Measurements from ENCODE around the gene METRNL.

Gene METRNL

GRCh38 chr17:83094291-83094690, 14.9 kb downstream of the METRNL start:
- Histone ChIP-seq H3K9me3 (ENCODE audit: control insufficient read depth, insufficient read depth, low read length) (no peaks in the 10 kb centered on the region), H3K9ac (ENCODE audit: low read depth, low read length) (no peak overlapping the region), H3K36me3 (ENCODE audit: insufficient read depth, low read length) (peaks cover 4% of the 10 kb centered on the region), H3K4me1 (ENCODE audit: insufficient read depth, low read length) (peaks cover 10% of the 10 kb centered on the region; the same call in 1 of the 2 replicates)

- Histone ChIP-seq H3K36me3 (ENCODE audit: insufficient read depth, low read length) (peaks cover 4% of the 10 kb centered on the region), H3K9ac (ENCODE audit: low read depth, low read length) (no peak overlapping the region), H3K4me1 (ENCODE audit: insufficient read depth, low read length) (peaks cover 16% of the 10 kb centered on the region; the same call in 1 of the 2 replicates), H3K9me3 (ENCODE audit: control insufficient read depth, insufficient read depth, low read length) (no peaks in the 10 kb centered on the region)
Measured at GRCh38 chr17:83095016-83095415, 15.6 kb downstream of the METRNL start.

- peaks cover 19% of the 10 kb centered on the region; the same call in 1 of the 2 replicates for H3K4me1 ChIP-seq (ENCODE audit: insufficient read depth, low read length)
- no peak overlapping the region for H3K9ac ChIP-seq (ENCODE audit: low read depth, low read length)
- H3K9me3 ChIP-seq (ENCODE audit: control insufficient read depth, insufficient read depth, low read length) = no peaks in the 10 kb centered on the region
- peaks cover 4% of the 10 kb centered on the region for H3K36me3 ChIP-seq (ENCODE audit: insufficient read depth, low read length)
Measured at GRCh38 chr17:83096401-83097224, 17.2 kb downstream of the METRNL start.

DNA sequence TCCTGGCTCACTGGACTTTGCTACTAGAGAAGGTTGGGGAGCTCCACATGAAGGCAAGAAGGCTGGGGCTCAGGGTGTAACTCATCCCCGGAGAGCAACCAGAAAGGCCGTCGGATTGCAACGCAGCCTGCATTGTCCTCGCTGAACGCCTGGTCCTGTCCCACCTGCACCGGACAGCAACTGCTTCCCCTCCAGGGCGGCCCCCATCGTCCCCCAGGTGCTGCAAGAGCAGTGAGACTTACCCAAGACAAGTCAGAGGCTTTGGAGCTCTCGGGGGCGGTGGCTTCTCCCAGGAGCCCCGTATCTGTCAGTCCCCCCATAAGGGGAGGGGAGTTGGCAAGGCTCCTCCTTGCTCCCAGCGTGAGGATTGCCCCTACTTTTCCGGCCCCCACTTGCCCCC, 18.4 kb downstream of the METRNL start:
- peaks cover 4% of the 10 kb centered on the region for H3K36me3 ChIP-seq (ENCODE audit: insufficient read depth, low read length)
- H3K9me3 ChIP-seq (ENCODE audit: control insufficient read depth, insufficient read depth, low read length) = no peaks in the 10 kb centered on the region
- peaks cover 19% of the 10 kb centered on the region; the same call in 1 of the 2 replicates for H3K4me1 ChIP-seq (ENCODE audit: insufficient read depth, low read length)
- H3K9ac ChIP-seq (ENCODE audit: low read depth, low read length) = no peak overlapping the region

- Histone ChIP-seq H3K36me3 (ENCODE audit: insufficient read depth, low read length) (peaks cover 4% of the 10 kb centered on the region), H3K9me3 (ENCODE audit: control insufficient read depth, insufficient read depth, low read length) (no peaks in the 10 kb centered on the region), H3K9ac (ENCODE audit: low read depth, low read length) (no peak overlapping the region), H3K4me1 (ENCODE audit: insufficient read depth, low read length) (peaks cover 19% of the 10 kb centered on the region; the same call in 1 of the 2 replicates)
Measured at GRCh38 chr17:83098241-83099085, 19.1 kb downstream of the METRNL start.

GRCh38 chr17:83099086-83099555, 19.7 kb downstream of the METRNL start:
- H3K9ac ChIP-seq (ENCODE audit: low read depth, low read length) = no peak overlapping the region; the same call in 1 of the 2 replicates

DNA sequence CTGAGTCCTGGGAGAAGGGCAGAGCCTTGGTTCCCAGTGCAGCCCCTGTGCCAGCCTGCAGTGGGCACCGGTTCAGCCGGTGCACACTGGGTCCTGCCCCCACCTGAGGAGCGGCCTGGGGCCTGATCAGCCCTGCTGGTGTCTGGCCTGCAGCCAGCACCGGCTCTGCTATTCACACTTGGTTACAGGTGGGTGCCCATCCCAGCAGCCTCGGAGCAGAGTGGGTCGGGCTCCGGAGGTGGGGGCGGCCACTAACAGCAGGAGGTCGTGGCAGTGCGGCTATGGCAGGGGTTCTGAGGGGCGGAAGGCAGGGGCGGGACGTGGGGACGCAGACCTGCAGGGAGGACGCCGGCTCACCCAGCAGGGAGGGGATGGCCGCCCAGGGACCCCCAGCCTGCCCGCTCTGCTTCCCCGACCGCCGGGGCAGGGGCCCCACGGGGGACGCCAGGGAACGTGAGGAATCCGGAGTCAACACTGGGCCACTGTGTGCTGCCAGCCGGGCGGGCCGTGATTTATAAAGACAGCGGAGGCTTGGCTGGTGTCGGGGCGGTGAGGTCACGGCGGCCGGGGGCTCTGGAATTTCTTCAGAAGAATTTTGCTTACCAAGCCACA, 20.3 kb downstream of the METRNL start:
- Histone ChIP-seq H3K36me3 (ENCODE audit: insufficient read depth, low read length) (peaks cover 4% of the 10 kb centered on the region), H3K4me1 (ENCODE audit: insufficient read depth, low read length) (peaks cover 19% of the 10 kb centered on the region; the same call in 1 of the 2 replicates), H3K9ac (ENCODE audit: low read depth, low read length) (peak overlapping the region; percentile 36), H3K9me3 (ENCODE audit: control insufficient read depth, insufficient read depth, low read length) (no peaks in the 10 kb centered on the region)

More at GRCh38 chr17:83099086-83099555, 19.7 kb downstream of the METRNL start:
- Histone ChIP-seq H3K9me3 (ENCODE audit: control insufficient read depth, insufficient read depth, low read length) (no peaks in the 10 kb centered on the region), H3K36me3 (ENCODE audit: insufficient read depth, low read length) (peaks cover 4% of the 10 kb centered on the region), H3K4me1 (ENCODE audit: insufficient read depth, low read length) (peaks cover 19% of the 10 kb centered on the region; the same call in 1 of the 2 replicates)

- H3K36me3 ChIP-seq (ENCODE audit: insufficient read depth, low read length) = peaks cover 4% of the 10 kb centered on the region
- H3K9ac ChIP-seq (ENCODE audit: low read depth, low read length) = no peak overlapping the region; the same call in 1 of the 2 replicates
- H3K9me3 ChIP-seq (ENCODE audit: control insufficient read depth, insufficient read depth, low read length) = no peaks in the 10 kb centered on the region
- H3K4me1 ChIP-seq (ENCODE audit: insufficient read depth, low read length) = peaks cover 19% of the 10 kb centered on the region; the same call in 1 of the 2 replicates
Measured at GRCh38 chr17:83100220-83100852, 20.9 kb downstream of the METRNL start.

GRCh38 chr17:83100853-83101391, 21.5 kb downstream of the METRNL start:
- peaks cover 19% of the 10 kb centered on the region; the same call in 1 of the 2 replicates for H3K4me1 ChIP-seq (ENCODE audit: insufficient read depth, low read length)
- H3K9ac ChIP-seq (ENCODE audit: low read depth, low read length) = no peak overlapping the region

GRCh38 chr17:83101805-83102480, 22.5 kb downstream of the METRNL start:
- peaks cover 19% of the 10 kb centered on the region; the same call in 1 of the 2 replicates for H3K4me1 ChIP-seq (ENCODE audit: insufficient read depth, low read length)
- H3K36me3 ChIP-seq (ENCODE audit: insufficient read depth, low read length) = no peaks in the 10 kb centered on the region
- no peak overlapping the region for H3K9ac ChIP-seq (ENCODE audit: low read depth, low read length)
- H3K9me3 ChIP-seq (ENCODE audit: control insufficient read depth, insufficient read depth, low read length) = no peaks in the 10 kb centered on the region

More at GRCh38 chr17:83100853-83101391, 21.5 kb downstream of the METRNL start:
- no peaks in the 10 kb centered on the region for H3K9me3 ChIP-seq (ENCODE audit: control insufficient read depth, insufficient read depth, low read length)
- H3K36me3 ChIP-seq (ENCODE audit: insufficient read depth, low read length) = peaks cover 1% of the 10 kb centered on the region

DNA sequence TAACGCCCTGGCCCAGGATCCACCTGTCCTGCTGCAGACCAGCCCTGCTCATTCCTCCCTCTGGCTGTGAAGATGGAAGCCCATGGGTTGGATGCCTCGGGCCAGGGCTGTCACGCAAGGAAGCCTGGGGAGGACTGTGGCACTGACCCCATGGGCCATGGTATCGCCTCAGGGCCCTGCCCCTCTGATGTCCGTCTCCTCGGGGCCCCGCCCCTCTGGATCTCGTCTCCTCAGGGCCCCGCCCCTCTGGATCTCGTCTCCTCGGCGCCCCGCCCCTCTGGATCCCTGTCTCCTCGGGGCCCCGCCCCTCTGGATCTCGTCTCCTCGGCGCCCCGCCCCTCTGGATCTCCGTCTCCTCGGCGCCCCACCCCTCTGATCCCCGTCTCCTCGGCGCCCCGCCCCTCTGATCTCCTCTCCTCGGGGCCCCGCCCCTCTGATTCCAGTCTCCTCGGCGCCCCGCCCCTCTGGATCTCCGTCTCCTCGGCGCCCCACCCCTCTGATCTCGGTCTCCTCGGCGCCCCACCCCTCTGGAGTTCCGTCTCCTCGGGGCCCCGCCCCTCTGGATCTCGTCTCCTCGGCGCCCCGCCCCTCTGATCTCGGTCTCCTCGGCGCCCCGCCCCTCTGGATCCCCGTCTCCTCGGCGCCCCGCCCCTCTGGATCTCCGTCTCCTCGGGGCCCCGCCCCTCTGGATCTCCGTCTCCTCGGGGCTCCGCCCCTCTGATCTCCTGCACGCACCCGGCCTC, 24.0 kb downstream of the METRNL start:
- Histone ChIP-seq H3K9me3 (ENCODE audit: control insufficient read depth, insufficient read depth, low read length) (no peaks in the 10 kb centered on the region), H3K4me1 (ENCODE audit: insufficient read depth, low read length) (peaks cover 14% of the 10 kb centered on the region; the same call in 1 of the 2 replicates), H3K9ac (ENCODE audit: low read depth, low read length) (peak overlapping the region; percentile 30; the same call in 1 of the 2 replicates), H3K36me3 (ENCODE audit: insufficient read depth, low read length) (no peaks in the 10 kb centered on the region)

DNA sequence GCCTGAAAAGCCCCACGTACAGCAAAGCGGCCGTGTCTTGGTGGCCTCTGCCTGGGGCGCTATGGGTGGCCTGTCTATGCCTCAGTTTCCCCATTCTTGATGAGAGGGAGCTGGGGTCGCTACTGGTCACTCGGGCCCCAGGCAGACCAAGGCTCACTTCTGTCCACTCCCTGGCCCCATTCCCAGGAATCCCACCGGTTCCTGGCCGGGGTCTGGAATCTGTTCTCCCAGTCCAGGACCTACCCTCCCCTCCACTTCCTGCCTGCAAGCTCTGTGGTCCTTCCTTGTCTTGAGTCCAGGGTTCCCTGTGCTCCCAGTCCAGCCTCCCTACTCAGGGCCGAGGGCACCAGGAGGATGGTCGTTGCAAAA, 24.5 kb downstream of the METRNL start:
- H3K9ac ChIP-seq (ENCODE audit: low read depth, low read length) = no peak overlapping the region
- no peaks in the 10 kb centered on the region for H3K36me3 ChIP-seq (ENCODE audit: insufficient read depth, low read length)
- H3K9me3 ChIP-seq (ENCODE audit: control insufficient read depth, insufficient read depth, low read length) = no peaks in the 10 kb centered on the region
- H3K4me1 ChIP-seq (ENCODE audit: insufficient read depth, low read length) = peaks cover 12% of the 10 kb centered on the region; the same call in 1 of the 2 replicates

All from ES-I3 (cell line).